ENCODE results near the gene SPSB2. TPM values are rescaled to one million over a fixed set of nuclear protein-coding genes. Genes with fewer than 3 reads are reported as not detected.

SPSB2 gene
- total and polyA plus RNA-seq, 9 of the 15 experiments (the other 6 are each of a cell fraction or from before 2014, with no cell fraction given), result 0.10 to 10.6 (median 1.9) TPM

- TF ChIP-seq MYC (IDR thresholded peaks at IDR 0.05; ENCODE audit: low read depth, low read length), result peak; percentile 67; the same call in 1 of the 2 replicates
- no peak for TF ChIP-seq MYC (CRISPR knock-in tag; IDR thresholded peaks at IDR 0.05; ENCODE audit: borderline replicate concordance, low read depth)
- 0 out of 2 replicates have a peak, but pooled peaks have one; percentile 50 for TF ChIP-seq HDGF (IDR thresholded peaks at IDR 0.05)
- TF ChIP-seq ARID4B (CRISPR knock-in tag; IDR thresholded peaks at IDR 0.05), result 0 out of 2 replicates have a peak, but pooled peaks have one; percentile 16
- TF ChIP-seq PHF8 (IDR thresholded peaks at IDR 0.05; ENCODE audit: borderline replicate concordance, low read length), result peak; percentile 37; the same call in 1 of the 2 replicates
- TF ChIP-seq FOXK2 (conservative IDR thresholded peaks at IDR 0.05 in 1 of 2, IDR thresholded peaks at IDR 0.05 in 1 of 2; ENCODE audit: low read depth in 2 of 2), result peak in 1 of 2 experiments; percentile 43; a peak in 2 of 4 replicates
- TF ChIP-seq KAT8 (IDR thresholded peaks at IDR 0.05; ENCODE audit: low read depth), result no peak
- TF ChIP-seq E2F6 (IDR thresholded peaks at IDR 0.05; ENCODE audit: borderline replicate concordance in 1 of 2, extremely low read depth in 1 of 2, insufficient read depth in 1 of 2, insufficient read length in 1 of 2, low read depth in 1 of 2, low read length in 1 of 2, poor library complexity in 1 of 2, severe bottlenecking in 1 of 2), result peak in 1 of 2 experiments; percentile 24
These were observed 45.6 kb downstream of the SPSB2 start (continued) for GRCh38 chr12:6827437-6827911.

Measured in K562 (cell line).